ENCODE measurements around the gene AARSD1. TPM values are rescaled to one million over a fixed set of nuclear protein-coding genes. Genes with fewer than 3 reads are reported as not detected.

The AARSD1 gene
- total RNA-seq, 1 donor from 2014 or later, result 23.0 TPM

- no peak for DNase-seq (ENCODE audit: low read depth)
- TF ChIP-seq CTCF (conservative IDR thresholded peaks at IDR 0.05; ENCODE audit: low read depth, low read length), result no peak
- H3K4me3 ChIP-seq (ENCODE audit: low read depth, low read length), result no peak overlapping the region
These were observed 10.6 kb downstream of the AARSD1 start for GRCh38 chr17:42953669-42954068.

GRCh38 chr17:42950044-42950783 lies 14.0 kb downstream of the AARSD1 start:
- no peak for TF ChIP-seq CTCF (conservative IDR thresholded peaks at IDR 0.05; ENCODE audit: low read depth, low read length)
- DNase-seq (ENCODE audit: low read depth), result no peak
- no peak overlapping the region for H3K4me3 ChIP-seq (ENCODE audit: low read depth, low read length)

DNA sequence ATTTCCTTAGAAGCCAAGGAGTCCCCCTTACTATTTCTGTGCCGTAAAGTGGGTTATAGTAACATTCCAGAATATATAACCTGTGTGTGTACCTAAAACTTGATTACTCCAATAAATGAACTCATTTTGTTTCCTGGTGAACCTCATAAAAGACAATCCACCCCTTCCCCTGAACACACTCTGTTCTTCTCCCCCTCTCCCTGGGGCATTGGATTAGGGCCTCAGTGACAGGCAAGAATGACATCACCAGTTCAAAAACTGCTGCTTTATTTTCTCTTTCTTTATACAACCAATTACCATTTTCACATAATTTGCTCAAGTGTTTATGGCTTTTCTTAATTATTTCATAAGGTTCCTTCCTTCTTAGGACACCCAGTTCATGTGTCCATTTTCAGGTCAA lies 17.4 kb downstream of the AARSD1 start:
- no peak overlapping the region for H3K4me3 ChIP-seq (ENCODE audit: low read depth, low read length)
- no peak for DNase-seq (ENCODE audit: low read depth)
- no peak for TF ChIP-seq CTCF (conservative IDR thresholded peaks at IDR 0.05; ENCODE audit: low read depth, low read length)

DNA sequence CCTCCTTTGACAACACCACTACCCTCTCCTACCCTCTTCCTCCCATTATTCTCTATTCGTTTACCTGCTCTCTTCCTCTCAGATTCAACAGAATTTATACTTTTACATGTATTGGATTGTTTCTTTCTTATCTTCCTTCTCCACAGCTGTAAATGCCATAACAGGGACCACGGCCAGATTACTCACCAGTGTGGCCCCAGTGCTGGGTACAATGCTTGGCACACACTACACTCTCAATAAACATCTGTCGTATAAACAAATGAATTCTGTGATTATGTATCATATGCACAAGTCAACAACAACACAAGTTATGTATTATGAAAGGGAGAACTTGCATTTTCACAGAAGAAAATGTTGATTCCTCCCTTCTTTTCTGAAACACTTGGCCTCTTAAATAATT lies 20.0 kb downstream of the AARSD1 start:
- no peak for TF ChIP-seq CTCF (conservative IDR thresholded peaks at IDR 0.05; ENCODE audit: low read depth, low read length)
- no peak for DNase-seq (ENCODE audit: low read depth)
- no peak overlapping the region for H3K4me3 ChIP-seq (ENCODE audit: low read depth, low read length)

GRCh38 chr17:42937712-42938596 lies 26.3 kb downstream of the AARSD1 start:
- TF ChIP-seq CTCF (conservative IDR thresholded peaks at IDR 0.05; ENCODE audit: low read depth, low read length), result peak; percentile 84
- no peak for DNase-seq (ENCODE audit: low read depth)
- no peak overlapping the region for H3K4me3 ChIP-seq (ENCODE audit: low read depth, low read length)

DNA sequence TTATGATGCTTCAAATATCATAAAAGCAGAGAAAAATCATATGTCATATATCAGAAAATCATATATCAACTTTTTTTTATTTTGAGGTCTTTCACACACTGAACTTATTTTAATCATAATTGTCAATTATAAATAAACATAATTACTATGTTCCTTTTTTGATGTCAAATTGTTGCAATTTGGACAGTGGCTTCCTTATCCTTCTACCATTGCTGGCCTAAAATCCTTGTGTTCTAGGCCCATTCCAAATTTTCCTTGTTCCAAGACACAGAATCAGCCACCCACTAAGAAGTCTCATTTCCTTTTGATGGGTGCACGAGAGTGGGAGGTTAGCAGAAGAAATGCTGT lies 34.8 kb downstream of the AARSD1 start:
- H3K4me3 ChIP-seq (ENCODE audit: low read depth, low read length), result no peak overlapping the region
- DNase-seq (ENCODE audit: low read depth), result no peak
- TF ChIP-seq CTCF (conservative IDR thresholded peaks at IDR 0.05; ENCODE audit: low read depth, low read length), result no peak

All from epithelial cell of proximal tubule (primary cell).